PC-9 (cell line): ENCODE data around the gene HERC2. TPM values are rescaled to one million over a fixed set of nuclear protein-coding genes. Genes with fewer than 3 reads are reported as not detected.

Source experiments
- BruUV-seq: library from RNA; stranded (reverse); fragments of 400-500 nt; replicated peaks from 2 replicates; lab custom pipeline; 2021; lab: Mats Ljungman, UMichigan
- CTCF ChIA-PET: fragments of 300-600 bp; sonication (Branson Sonifier 250); formaldehyde crosslinking; loops from one replicate; lab custom pipeline; 2022; ENCODE audit warnings: antibody characterized with exemption; lab: Charles Lee
- POLR2A ChIA-PET: fragments of 300-600 bp; sonication (Branson Sonifier 250); formaldehyde crosslinking; loops from one replicate; lab custom pipeline; 2022; ENCODE audit warnings: antibody characterized with exemption; ENCODE audit not compliant: unreplicated experiment; lab: Charles Lee
- DNase-seq, 2 experiments: peaks; one replicate each; pipeline versions ENCODE4 v3.0.0 to v3.0.0-alpha.2; 2015 to 2022; ENCODE audit warnings: mixed read lengths in 1 of 2
- H2AFZ ChIP-seq: fragments of 200-600 bp; sonication (generic); 2 replicates; pipeline ENCODE4 v1.8.1; 2017; ENCODE audit warnings: antibody characterized with exemption
- H3F3A ChIP-seq: fragments of 200-600 bp; sonication (generic); 2 replicates; pipeline ENCODE4 v1.8.1; 2017; ENCODE audit warnings: antibody characterized with exemption, mild to moderate bottlenecking, low read depth; ENCODE audit not compliant: insufficient read depth
- H3K27ac ChIP-seq: fragments of 200-600 bp; sonication (generic); 2 replicates; pipeline ENCODE4 v1.6.1; 2016; ENCODE audit warnings: mixed run types
- H3K27me3 ChIP-seq: fragments of 200-600 bp; sonication (generic); 2 replicates; pipeline ENCODE4 v1.6.1; 2016; ENCODE audit warnings: low read depth, mixed run types; ENCODE audit not compliant: insufficient read depth
- H3K36me3 ChIP-seq: fragments of 200-600 bp; sonication (generic); 2 replicates; pipeline ENCODE4 v1.6.1; 2016; ENCODE audit warnings: low read depth, mixed run types
- H3K4me1 ChIP-seq: fragments of 200-600 bp; sonication (generic); replicated peaks from 2 replicates; pipeline ENCODE4 v1.6.1; 2016; ENCODE audit warnings: mixed run types; ENCODE audit not compliant: insufficient read depth
- H3K4me2 ChIP-seq: fragments of 200-600 bp; sonication (generic); 2 replicates; pipeline ENCODE4 v1.6.1; 2017; ENCODE audit warnings: mixed run types
- H3K4me3 ChIP-seq: fragments of 200-600 bp; sonication (generic); 2 replicates; pipeline ENCODE4 v1.6.1; 2016; ENCODE audit warnings: mixed run types
- H3K79me2 ChIP-seq: fragments of 200-600 bp; sonication (generic); 2 replicates; pipeline ENCODE4 v1.6.1; 2017; ENCODE audit warnings: low read depth, mixed run types
- H3K9me2 ChIP-seq: fragments of 200-600 bp; sonication (generic); 2 replicates; pipeline ENCODE4 v1.8.1; 2017; ENCODE audit warnings: mild to moderate bottlenecking; ENCODE audit not compliant: insufficient read depth
- H3K9me3 ChIP-seq: fragments of 200-600 bp; sonication (generic); 2 replicates; pipeline ENCODE4 v1.8.1; 2016; ENCODE audit warnings: low read depth; ENCODE audit not compliant: insufficient read depth
- H4K20me1 ChIP-seq: fragments of 200-600 bp; sonication (generic); 2 replicates; pipeline ENCODE4 v1.8.1; 2017; ENCODE audit not compliant: insufficient read depth
- CTCF ChIP-seq: fragments of 200-600 bp; sonication (generic); conservative IDR thresholded peaks from 2 replicates; pipeline ENCODE4 v1.6.1; 2017; ENCODE audit warnings: mixed run types, antibody characterized with exemption, mild to moderate bottlenecking, moderate library complexity
- EZH2 ChIP-seq: fragments of 200-600 bp; sonication (generic); IDR thresholded peaks from 2 replicates; pipeline ENCODE4 v1.8.0; 2017; ENCODE audit warnings: antibody characterized with exemption, low read depth
- intact Hi-C: fragments of 100-400 bp; cut with micrococcal nuclease; formaldehyde crosslinking; loops from one replicate; pipeline ENCODE4 v1.10.0; 2022; ENCODE audit not compliant: unreplicated experiment
- total RNA-seq: library from RNA; stranded (reverse); gene quantifications from 2 replicates; pipeline ENCODE4 v1.2.3, GENCODE V29; 2021

The HERC2 gene
- total RNA-seq, 1 experiment from 2014 or later = 49.7 TPM

- Histone ChIP-seq H3K4me2 (no peak overlapping the region), H4K20me1 (no peaks in the 10 kb centered on the region), H3K4me1 (no peaks in the 10 kb centered on the region), H3K27me3 (no peaks in the 10 kb centered on the region), H3F3A (no peaks in the 10 kb centered on the region), H3K27ac (no peak overlapping the region), H2AFZ (no peak overlapping the region), H3K36me3 (no peaks in the 10 kb centered on the region), H3K9me2 (no peaks in the 10 kb centered on the region), H3K79me2 (no peaks in the 10 kb centered on the region), H3K4me3 (no peak overlapping the region), H3K9me3 (no peaks in the 10 kb centered on the region)
- POLR2A ChIA-PET = no interaction called here
- no TSS peak for BruUV-seq
- TF ChIP-seq CTCF (no peak), EZH2 (no peak)
- no peak for DNase-seq
- intact Hi-C loops = no loop called here
- CTCF ChIA-PET = no interaction called here
These were observed 35.9 kb downstream of the HERC2 start for GRCh38 chr15:28286031-28286430.

GRCh38 chr15:28281876-28282275, 40.1 kb downstream of the HERC2 start:
- Histone ChIP-seq H3K9me3 (no peaks in the 10 kb centered on the region), H4K20me1 (no peaks in the 10 kb centered on the region), H3K79me2 (no peaks in the 10 kb centered on the region), H3K4me2 (no peak overlapping the region), H3K27me3 (no peaks in the 10 kb centered on the region), H3K4me1 (no peaks in the 10 kb centered on the region), H3K27ac (no peak overlapping the region), H3K9me2 (no peaks in the 10 kb centered on the region), H2AFZ (no peak overlapping the region), H3K36me3 (no peaks in the 10 kb centered on the region), H3K4me3 (no peak overlapping the region), H3F3A (no peaks in the 10 kb centered on the region)
- BruUV-seq = no TSS peak
- ChIA-PET CTCF (no interaction called here), POLR2A (no interaction called here)
- intact Hi-C loops = no loop called here
- no peak for DNase-seq
- no peak for TF ChIP-seq CTCF
- no peak for TF ChIP-seq EZH2

- no peaks in the 10 kb centered on the region for H3K27me3 ChIP-seq
- intact Hi-C loops = no loop called here
- DNase-seq = no peak
- no peak overlapping the region for H3K4me2 ChIP-seq
- POLR2A ChIA-PET = no interaction called here
- H3F3A ChIP-seq = no peaks in the 10 kb centered on the region
- H3K4me3 ChIP-seq = no peak overlapping the region
- no TSS peak for BruUV-seq
- no peaks in the 10 kb centered on the region for H3K79me2 ChIP-seq
- H4K20me1 ChIP-seq = no peaks in the 10 kb centered on the region
- CTCF ChIA-PET = no interaction called here
- H3K4me1 ChIP-seq = no peaks in the 10 kb centered on the region
- H3K9me2 ChIP-seq = no peaks in the 10 kb centered on the region
- H2AFZ ChIP-seq = no peak overlapping the region
- TF ChIP-seq CTCF = no peak
- TF ChIP-seq EZH2 = no peak
- H3K36me3 ChIP-seq = no peaks in the 10 kb centered on the region
- H3K27ac ChIP-seq = no peak overlapping the region
- no peaks in the 10 kb centered on the region for H3K9me3 ChIP-seq
These were observed 47.3 kb downstream of the HERC2 start for GRCh38 chr15:28274635-28275034.
